IMR-90 (cell line): ENCODE measurements around the gene NPLOC4. TPM values are rescaled to one million over a fixed set of nuclear protein-coding genes. Genes with fewer than 3 reads are reported as not detected.

Source experiments
- ATAC-seq: fragments of 200-7000 bp; cut with Tn5 transposase; 2 replicates; pipeline ENCODE4 v1.9.1; 2020; ENCODE audit warnings: low read depth, mild to moderate bottlenecking, moderate library complexity
- BruUV-seq: library from RNA; stranded (reverse); fragments of 400-500 nt; replicated peaks from 2 replicates; lab custom pipeline; 2021; lab: Mats Ljungman, UMichigan
- CTCF ChIA-PET: fragments of 300-600 bp; formaldehyde crosslinking; extraction: SDS; loops from one replicate; lab custom pipeline; 2021; ENCODE audit warnings: antibody characterized with exemption; lab: Yijun Ruan, JAX
- POLR2A ChIA-PET: fragments of 300-600 bp; sonication (Branson Sonifier 250); formaldehyde crosslinking; loops from one replicate; lab custom pipeline; 2022; ENCODE audit warnings: antibody characterized with exemption; ENCODE audit not compliant: unreplicated experiment; lab: Charles Lee
- DNase-seq: peaks from one replicate; pipeline ENCODE4 v3.0.0; 2013
- H2AFZ ChIP-seq: replicated peaks from 2 replicates; pipeline ENCODE3; 2013; ENCODE audit warnings: low read length, mild to moderate bottlenecking; ENCODE audit not compliant: poor library complexity
- H2AK5ac ChIP-seq: 2 replicates; pipeline ENCODE4 v1.6.1; 2013; ENCODE audit warnings: low read depth, low read length, inconsistent platforms
- H2AK9ac ChIP-seq: replicated peaks from 2 replicates; pipeline ENCODE3; 2013; ENCODE audit warnings: mild to moderate bottlenecking, low read depth, low read length, moderate library complexity; ENCODE audit not compliant: poor library complexity
- H2BK120ac ChIP-seq: 2 replicates; pipeline ENCODE4 v1.6.1; 2013; ENCODE audit warnings: low read depth, low read length, inconsistent platforms
- H2BK15ac ChIP-seq: 3 replicates; pipeline ENCODE4 v1.6.1; 2013; ENCODE audit warnings: low read depth, low read length, inconsistent platforms
- H2BK20ac ChIP-seq: 2 replicates; pipeline ENCODE4 v1.6.1; 2013; ENCODE audit warnings: low read depth, mild to moderate bottlenecking, inconsistent platforms, low read length, moderate library complexity
- H2BK5ac ChIP-seq: 2 replicates; pipeline ENCODE4 v1.6.1; 2013; ENCODE audit warnings: mild to moderate bottlenecking, low read depth, low read length, inconsistent platforms; ENCODE audit not compliant: poor library complexity, severe bottlenecking
- H3K14ac ChIP-seq: replicated peaks from 2 replicates; pipeline ENCODE4 v1.6.1; 2013; ENCODE audit warnings: low read depth, low read length, inconsistent platforms
- H3K18ac ChIP-seq: 2 replicates; pipeline ENCODE4 v1.6.1; 2013; ENCODE audit warnings: low read depth, low read length, control low read depth
- H3K23ac ChIP-seq: 2 replicates; pipeline ENCODE4 v1.6.1; 2013; ENCODE audit warnings: low read depth, low read length, inconsistent platforms
- H3K27ac ChIP-seq: 2 replicates; pipeline ENCODE4 v1.5.1; 2013; ENCODE audit warnings: mild to moderate bottlenecking, control low read depth, low read length; ENCODE audit not compliant: insufficient read depth
- H3K27me3 ChIP-seq: 2 replicates; pipeline ENCODE4 v1.6.1; 2013; ENCODE audit warnings: low read length; ENCODE audit not compliant: control insufficient read depth, insufficient read depth
- H3K36me3 ChIP-seq: 2 replicates; pipeline ENCODE4 v1.6.1; 2013; ENCODE audit warnings: low read length, mixed read lengths; ENCODE audit not compliant: control insufficient read depth, insufficient read depth
- H3K4ac ChIP-seq: 2 replicates; pipeline ENCODE4 v1.6.1; 2013; ENCODE audit warnings: low read depth, low read length, inconsistent platforms
- H3K4me1 ChIP-seq: 2 replicates; pipeline ENCODE4 v1.6.1; 2013; ENCODE audit warnings: low read length, mixed read lengths; ENCODE audit not compliant: control insufficient read depth, insufficient read depth
- H3K4me2 ChIP-seq: 2 replicates; pipeline ENCODE4 v1.6.1; 2013; ENCODE audit warnings: low read depth, mild to moderate bottlenecking, control low read depth, low read length, moderate library complexity
- H3K4me3 ChIP-seq: 2 replicates; pipeline ENCODE4 v1.5.1; 2013; ENCODE audit warnings: low read depth, mild to moderate bottlenecking, control low read depth, low read length, moderate library complexity; ENCODE audit not compliant: insufficient read depth
- H3K56ac ChIP-seq: 2 replicates; pipeline ENCODE4 v1.6.1; 2013; ENCODE audit warnings: low read length, inconsistent platforms; ENCODE audit not compliant: insufficient read depth; ENCODE audit errors: extremely low read depth
- H3K79me1 ChIP-seq, 2 experiments: 2 replicates each; pipeline ENCODE4 v1.6.1; 2013; ENCODE audit warnings: low read length in 2 of 2, inconsistent platforms in 1 of 2, low read depth in 1 of 2
- H3K9ac ChIP-seq: 2 replicates; pipeline ENCODE4 v1.6.1; 2013; ENCODE audit warnings: low read depth, low read length, control low read depth
- H3K9me1 ChIP-seq: 2 replicates; pipeline ENCODE4 v1.6.1; 2013; ENCODE audit warnings: low read length, inconsistent platforms; ENCODE audit not compliant: insufficient read depth
- H3K9me3 ChIP-seq: 2 replicates; pipeline ENCODE4 v1.6.1; 2013; ENCODE audit warnings: low read length; ENCODE audit not compliant: control insufficient read depth, insufficient read depth
- H4K20me1 ChIP-seq: 2 replicates; pipeline ENCODE4 v1.6.1; 2013; ENCODE audit warnings: low read length, inconsistent platforms; ENCODE audit not compliant: insufficient read depth
- H4K5ac ChIP-seq: 2 replicates; pipeline ENCODE4 v1.6.1; 2013; ENCODE audit warnings: mild to moderate bottlenecking, low read depth, low read length, control low read depth
- H4K8ac ChIP-seq, 2 experiments: 2 replicates each; pipeline ENCODE4 v1.6.1; 2013; ENCODE audit warnings: low read depth in 2 of 2, low read length in 2 of 2, control low read depth in 1 of 2, inconsistent platforms in 1 of 2
- H4K91ac ChIP-seq: 2 replicates; pipeline ENCODE4 v1.6.1; 2013; ENCODE audit warnings: low read depth, low read length, inconsistent platforms; ENCODE audit not compliant: insufficient read depth
- BHLHE40 ChIP-seq: fragments of 150-350 bp; IDR thresholded peaks from 2 replicates; pipeline ENCODE4 v1.6.1; 2016; ENCODE audit warnings: mild to moderate bottlenecking, low read depth, low read length
- CEBPB ChIP-seq: IDR thresholded peaks from 2 replicates; pipeline ENCODE4 v1.6.1; 2012; ENCODE audit warnings: low read depth, low read length, improper control_type of control experiment
- CTCF ChIP-seq: conservative IDR thresholded peaks from 2 replicates; pipeline ENCODE4 v1.5.1; 2012; ENCODE audit warnings: mild to moderate bottlenecking, low read depth, low read length, improper control_type of control experiment
- FOS ChIP-seq: fragments of 150-350 bp; IDR thresholded peaks from 2 replicates; pipeline ENCODE4 v1.6.1; 2016; ENCODE audit warnings: low read depth, low read length
- MAZ ChIP-seq: IDR thresholded peaks from 2 replicates; pipeline ENCODE4 v1.6.1; 2012; ENCODE audit warnings: low read depth, mild to moderate bottlenecking, low read length, improper control_type of control experiment, moderate library complexity, borderline replicate concordance
- MXI1 ChIP-seq: IDR thresholded peaks from 2 replicates; pipeline ENCODE4 v1.6.1; 2012; ENCODE audit warnings: low read depth, mild to moderate bottlenecking, low read length, moderate library complexity, borderline replicate concordance
- POLR2A ChIP-seq: IDR thresholded peaks from 2 replicates; pipeline ENCODE4 v1.6.1; 2012; ENCODE audit warnings: mild to moderate bottlenecking, low read depth, low read length
- SMC3 ChIP-seq: fragments of 150-350 bp; IDR thresholded peaks from 2 replicates; pipeline ENCODE4 v1.6.1; 2016; ENCODE audit warnings: low read depth, mild to moderate bottlenecking, antibody characterized with exemption, low read length, moderate library complexity
- WGBS, 2 experiments: methylation state at CpG; one replicate each; pipeline versions ENCODE4 v1.1.5 to v1.1.7; 2013; ENCODE audit warnings: missing lambda C conversion rate in 2 of 2; ENCODE audit not compliant: insufficient read length in 1 of 2; ENCODE audit errors: extremely low coverage in 2 of 2; 5-methylcytosine and 5-hydroxymethylcytosine counted together
- dilution Hi-C: fragments of 300-500 bp; cut with HindIII; formaldehyde crosslinking; loops from one replicate; pipeline ENCODE4 v1.14.3; 2018; ENCODE audit warnings: low sequenced_read_pairs; ENCODE audit not compliant: unreplicated experiment
- in situ Hi-C: fragments of 300-500 bp; cut with MboI; formaldehyde crosslinking; loops from 3 replicates; pipeline ENCODE4 v1.14.3; 2019; ENCODE audit warnings: low sequenced_read_pairs, inconsistent platforms, mixed read lengths
- intact Hi-C: fragments of 100-400 bp; cut with micrococcal nuclease; formaldehyde crosslinking; loops from 2 replicates; pipeline ENCODE4 v1.10.0; 2022
- polyA plus RNA-seq, 3 experiments: library from polyadenylated mRNA; depleted of rRNA; stranded (reverse); fragments of >200 nt; gene quantifications; 2 replicates each; pipeline ENCODE4 v1.2.3, GENCODE V29; 2012; ENCODE audit warnings: low replicate concordance in 1 of 3
- total RNA-seq: library from RNA; depleted of rRNA; stranded (reverse); fragments of >200 nt; gene quantifications from 2 replicates; pipeline ENCODE4 v1.2.3, GENCODE V29; 2012

NPLOC4 gene
- total and polyA plus RNA-seq, 2 of the 4 experiments (the other 2 are of a cell fraction), result 70.4 to 78.3 TPM

GRCh38 chr17:81672504-81672903 is 35.6 kb upstream of the NPLOC4 start:
- Histone ChIP-seq H3K36me3 (peaks cover 52% of the 10 kb centered on the region), H3K9me1 (peaks cover 3% of the 10 kb centered on the region; the same call in 1 of the 2 replicates), H3K23ac (no peak overlapping the region), H3K79me1 (peaks cover 19 to 56% of the 10 kb centered on the region in 2 experiments), H2BK15ac (no peak overlapping the region), H3K9ac (no peak overlapping the region), H3K27me3 (no peaks in the 10 kb centered on the region), H4K91ac (no peak overlapping the region), H3K9me3 (no peaks in the 10 kb centered on the region), H3K18ac (no peak overlapping the region), H2BK5ac (no peak overlapping the region), H2AFZ (peak overlapping the region; percentile 39), H2BK120ac (no peak overlapping the region), H4K8ac (no peak overlapping the region), H3K4me3 (no peak overlapping the region), H4K5ac (no peak overlapping the region), H3K4ac (no peak overlapping the region), H2AK5ac (no peak overlapping the region), H3K27ac (no peak overlapping the region), H3K4me2 (no peak overlapping the region), H3K14ac (no peak overlapping the region), H4K20me1 (peaks cover 8% of the 10 kb centered on the region; the same call in 1 of the 2 replicates), H2BK20ac (no peak overlapping the region), H2AK9ac (no peak overlapping the region), H3K4me1 (peaks cover 3% of the 10 kb centered on the region; the same call in 1 of the 2 replicates), H3K56ac (no peak overlapping the region)
- DNase-seq (no peak), ATAC-seq (no peak)
- no TSS peak for BruUV-seq
- no peak for TF ChIP-seq CTCF
- no peak for TF ChIP-seq FOS
- TF ChIP-seq SMC3, result no peak
- no peak for TF ChIP-seq BHLHE40
- no peak for TF ChIP-seq MAZ
- no peak for TF ChIP-seq POLR2A
- no peak for TF ChIP-seq CEBPB
- no peak for TF ChIP-seq MXI1
- ChIA-PET POLR2A (no interaction called here), CTCF (no interaction called here)
- intact Hi-C loops, result no loop called here
- in situ Hi-C loops, result no loop called here
- WGBS, 2 experiments, result 94% methylated on average over 5 of the region's 18 CpGs; no CpG with 5 or more reads in 1 of the 2 experiments
- dilution Hi-C loops, result no loop called here
